NK-92 (cell line): ENCODE results near the gene RTKN2.

Experiments used
- DNase-seq: peaks from one replicate; lab custom pipeline; 2025; ENCODE audit not compliant: unreplicated experiment; lab: John Stamatoyannopoulos, UW

Gene RTKN2

GRCh38 chr10:62230344-62231121, 38.1 kb downstream of the RTKN2 start:
- DNase-seq = no peak

GRCh38 chr10:62225362-62225761, 43.3 kb downstream of the RTKN2 start:
- no peak for DNase-seq

DNA sequence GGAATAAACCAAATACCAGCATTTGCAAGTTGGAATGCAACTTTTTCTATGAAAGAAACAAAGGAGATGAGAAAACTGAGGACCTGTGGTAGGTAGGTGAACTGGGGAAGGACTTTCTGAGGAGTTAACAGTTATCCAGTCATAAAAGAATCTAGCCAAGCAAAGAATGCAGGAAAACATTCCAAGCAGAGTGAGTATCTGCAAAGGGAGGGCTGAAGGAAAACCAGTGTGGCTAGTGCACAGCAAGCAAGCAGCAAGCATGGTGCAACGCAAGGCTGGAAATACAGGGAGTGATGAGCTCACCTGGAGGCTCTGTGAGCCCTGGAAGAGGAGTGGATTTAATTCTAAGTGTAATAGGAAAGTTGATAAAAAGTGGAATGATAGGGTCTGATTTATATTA, 44.0 kb downstream of the RTKN2 start:
- no peak for DNase-seq

DNA sequence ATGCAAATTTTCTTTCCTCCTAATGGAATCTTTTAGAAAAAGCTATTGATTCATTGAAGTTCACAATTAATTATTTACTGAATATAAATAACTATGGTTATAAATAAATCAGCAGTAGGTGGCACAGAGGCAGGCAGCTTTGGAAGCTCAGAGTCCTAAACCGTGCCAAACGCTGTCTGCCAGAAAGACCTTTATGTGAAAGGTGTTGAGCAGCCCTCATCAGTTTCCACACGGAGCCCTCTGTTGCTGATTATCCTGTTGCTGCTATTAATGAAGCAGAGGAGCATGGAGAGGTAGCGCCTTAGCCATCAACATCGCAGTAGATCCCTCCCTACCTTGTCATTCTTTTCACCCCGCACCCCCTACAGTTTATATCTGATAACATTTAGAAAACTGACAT, 51.0 kb downstream of the RTKN2 start:
- no peak for DNase-seq

- no peak for DNase-seq
These were observed 54.2 kb downstream of the RTKN2 start for GRCh38 chr10:62214364-62214874.

- DNase-seq = no peak
These were observed 62.8 kb downstream of the RTKN2 start for GRCh38 chr10:62205750-62206399.

DNA sequence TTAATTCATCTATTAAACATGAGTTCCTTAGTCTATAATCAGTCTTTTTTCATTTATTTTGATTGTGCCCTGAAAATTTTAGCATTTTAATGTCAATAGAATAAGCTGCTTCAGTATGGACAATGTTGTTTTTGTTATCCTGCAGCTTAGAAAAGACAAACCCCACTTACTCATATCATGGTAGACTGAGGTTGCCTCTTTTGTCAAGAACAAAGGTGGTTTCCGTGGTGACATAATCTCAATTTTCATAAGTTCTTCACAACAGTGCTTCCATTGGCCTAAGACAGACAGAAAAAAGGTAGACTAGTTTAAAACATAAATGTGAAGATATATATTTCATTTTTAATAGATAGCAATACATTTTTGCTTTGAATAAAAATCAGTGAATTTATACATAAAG, 69.1 kb downstream of the RTKN2 start:
- DNase-seq = no peak

DNA sequence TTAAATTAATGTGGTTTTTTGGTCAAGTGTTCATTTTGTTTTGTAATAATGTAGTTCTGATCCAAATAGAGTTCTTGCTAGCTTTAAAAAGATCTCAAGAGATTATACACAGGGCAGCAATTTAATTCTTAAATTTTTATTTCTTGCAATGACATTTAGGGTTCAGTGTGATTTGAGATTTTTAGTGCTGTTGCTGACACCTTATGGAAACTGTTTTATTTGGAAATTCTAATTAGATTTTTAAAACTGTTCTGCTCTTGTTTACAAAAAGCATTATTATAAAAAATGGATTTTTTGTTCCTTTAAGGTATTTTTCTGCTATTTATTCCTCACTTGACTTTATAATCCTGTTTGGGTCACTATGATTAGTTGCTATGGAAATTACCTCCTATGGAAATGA, 72.1 kb downstream of the RTKN2 start:
- DNase-seq = no peak

DNA sequence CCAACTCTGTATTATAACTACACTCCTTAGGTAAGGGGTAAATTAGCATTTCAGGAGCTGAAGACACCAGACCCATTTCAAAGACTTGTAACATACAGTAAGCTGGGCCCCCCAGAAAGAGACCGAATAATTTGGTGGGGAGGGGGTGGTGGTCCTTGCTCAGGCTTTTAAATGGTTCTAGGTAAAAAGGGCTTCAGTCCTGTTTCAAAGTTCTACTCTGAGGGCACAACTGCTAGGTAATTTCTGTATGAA, 73.0 kb downstream of the RTKN2 start:
- DNase-seq = no peak

GRCh38 chr10:62194924-62195674, 73.5 kb downstream of the RTKN2 start:
- no peak for DNase-seq

GRCh38 chr10:62193479-62193878, 75.2 kb downstream of the RTKN2 start:
- DNase-seq = no peak

GRCh38 chr10:62189131-62189530, 79.5 kb downstream of the RTKN2 start:
- no peak for DNase-seq

- no peak for DNase-seq
These were observed 80.5 kb downstream of the RTKN2 start for GRCh38 chr10:62188021-62188616.

DNA sequence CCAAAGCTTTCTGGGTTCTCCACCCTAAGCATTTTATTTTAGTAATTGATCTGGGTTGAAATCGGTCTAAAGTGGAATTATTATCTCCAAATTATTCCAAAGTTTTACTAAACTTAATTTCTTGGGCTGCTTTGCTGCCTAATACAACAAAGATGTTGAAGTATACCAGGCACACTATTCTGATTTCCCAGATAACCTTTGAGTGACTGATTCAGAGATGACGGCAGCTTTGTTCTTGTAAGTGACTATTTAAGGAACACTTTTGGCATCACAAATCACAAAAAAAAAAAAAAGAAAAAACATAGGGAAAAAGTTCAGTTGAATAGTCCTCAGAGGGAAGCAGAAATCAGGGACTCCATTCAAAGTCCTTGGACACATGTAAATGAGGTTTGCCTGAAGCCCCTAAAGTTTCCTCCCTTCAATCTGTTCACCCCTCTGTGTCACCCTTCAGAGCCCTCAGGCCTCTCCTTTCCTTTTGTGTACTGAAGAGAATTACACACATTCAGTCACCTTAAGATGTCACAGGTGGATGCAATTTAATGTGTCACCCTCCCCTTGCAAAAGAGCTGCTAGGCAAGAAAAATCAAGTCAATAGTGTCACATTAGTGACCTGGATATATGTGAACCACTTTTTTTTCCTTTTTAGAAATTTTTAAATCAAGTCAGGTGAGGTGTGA, 81.5 kb downstream of the RTKN2 start:
- no peak for DNase-seq

DNA sequence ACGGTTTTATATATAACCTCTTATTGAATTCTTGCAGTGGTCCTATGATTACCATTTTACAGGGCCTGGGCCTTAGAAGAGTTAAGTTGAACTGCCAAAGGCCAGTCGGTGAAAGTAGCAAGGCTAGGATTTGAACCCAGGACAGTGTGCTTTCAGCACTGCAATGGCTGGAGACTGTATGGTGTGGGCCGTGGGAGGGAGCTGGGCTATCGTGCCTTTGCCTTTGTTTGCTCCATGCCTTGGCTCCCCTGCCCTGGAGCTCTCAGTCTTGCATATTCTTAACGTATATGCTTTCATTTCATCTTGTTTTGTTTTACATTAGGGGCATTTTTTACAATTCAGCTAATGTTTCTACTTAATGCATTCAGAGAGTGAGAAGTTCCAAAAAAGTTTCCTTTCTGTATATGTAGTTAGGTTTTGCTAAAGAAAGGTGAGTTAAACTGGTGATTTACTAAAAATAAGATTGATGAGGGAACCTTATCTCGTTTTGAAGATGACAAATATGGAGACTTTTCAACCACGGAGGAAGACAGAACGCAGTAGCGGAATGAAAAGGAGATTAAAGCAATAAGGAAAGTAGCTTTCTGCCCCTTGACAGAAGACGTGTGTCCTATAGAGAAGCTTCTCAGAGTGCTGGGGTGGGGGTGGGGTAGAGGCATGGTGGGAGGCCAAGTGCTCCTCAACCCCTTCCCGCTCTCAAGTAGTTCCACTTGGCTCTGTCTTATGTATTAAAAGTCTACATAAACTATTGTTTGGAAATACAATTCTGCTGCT, 82.5 kb downstream of the RTKN2 start:
- DNase-seq = no peak

GRCh38 chr10:62183857-62184795, 84.5 kb downstream of the RTKN2 start:
- DNase-seq = no peak

GRCh38 chr10:62183442-62183841, 85.2 kb downstream of the RTKN2 start:
- no peak for DNase-seq

- DNase-seq = no peak
These were observed 86.0 kb downstream of the RTKN2 start for GRCh38 chr10:62182595-62182994.

DNA sequence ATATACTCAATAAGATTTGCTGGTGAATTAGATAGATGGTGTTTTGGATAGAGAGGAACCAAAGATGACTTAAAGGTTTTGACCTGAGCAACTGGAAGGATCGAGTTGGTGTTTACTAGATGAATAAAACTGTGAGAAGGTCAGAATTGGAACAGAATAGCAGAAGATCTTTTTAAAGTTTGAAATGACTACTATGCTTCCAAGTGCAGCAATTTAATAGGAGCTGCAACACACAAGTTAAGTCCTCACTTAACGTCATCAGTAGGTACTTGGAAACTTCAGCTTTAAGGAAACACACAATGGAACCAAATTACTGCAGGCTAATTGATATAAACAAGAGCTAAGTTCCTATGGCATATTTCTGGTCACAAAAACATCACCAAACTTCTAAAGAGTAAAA, 86.5 kb downstream of the RTKN2 start:
- DNase-seq = no peak
